K562 (cell line): Measurements from ENCODE around the gene DTNA. TPM values are rescaled to one million over a fixed set of nuclear protein-coding genes. Genes with fewer than 3 reads are reported as not detected.
A peak's percentile ranks its signal among the peaks of the same experiment; 100 is the strongest.

ENCODE experiments used
- ATAC-seq: fragments of 200-7000 bp; cut with Tn5 transposase; 3 replicates; pipeline ENCODE4 v1.9.1; 2020; ENCODE audit warnings: moderate library complexity
- BruUV-seq: library from RNA; stranded (reverse); fragments of 400-500 nt; replicated peaks from 2 replicates; lab custom pipeline; 2021; lab: Mats Ljungman, UMichigan
- CTCF ChIA-PET: fragments of 300-600 bp; formaldehyde crosslinking; extraction: SDS; loops from one replicate; lab custom pipeline; 2021; ENCODE audit warnings: low intra/inter-chr PET ratio; lab: Yijun Ruan, JAX
- POLR2A ChIA-PET: fragments of 300-600, 350-650 bp; sonication (Branson Sonifier 250); formaldehyde crosslinking; extraction: SDS; loops from one replicate; lab custom pipeline; 2021; ENCODE audit warnings: antibody characterized with exemption, inconsistent platforms; lab: Yijun Ruan, JAX
- DNase-seq, 4 experiments: peaks; one replicate each; pipeline versions ENCODE4 v3.0.0 to v3.0.0-alpha.2; 2011 to 2018; ENCODE audit warnings: low spot score in 3 of 4, mixed read lengths in 3 of 4; ENCODE audit errors: extremely low read depth in 1 of 4
- FAIRE-seq: peaks from 2 replicates; lab custom pipeline; 2011; peaks lifted over from hg19 to GRCh38; lab: Jason Lieb, UNC
- H2AFZ ChIP-seq: 2 replicates; pipeline ENCODE4 v1.6.0; 2011; ENCODE audit warnings: low read depth, low read length, control low read depth, inconsistent platforms
- H3K27ac ChIP-seq: fragments of 200-600 bp; 3 replicates; pipeline ENCODE4 v1.8.0; 2011; ENCODE audit warnings: low read depth, mild to moderate bottlenecking, control low read depth, inconsistent platforms, low read length, moderate library complexity, mixed read lengths; ENCODE audit errors: extremely low read depth
- H3K27me3 ChIP-seq, 2 experiments: fragments of 300-600 bp in 1 of 2; 2 replicates in 1 of 2; 3 replicates in 1 of 2; pipeline versions ENCODE4 v1.6.0 to v1.8.0; 2011; ENCODE audit warnings: inconsistent platforms in 2 of 2, low read length in 2 of 2, mild to moderate bottlenecking in 1 of 2, mixed read lengths in 1 of 2, moderate library complexity in 1 of 2; ENCODE audit not compliant: control insufficient read depth in 2 of 2, insufficient read depth in 2 of 2
- H3K36me3 ChIP-seq: fragments of 300-600 bp; 3 replicates; pipeline ENCODE4 v1.8.0; 2011; ENCODE audit warnings: mild to moderate bottlenecking, low read length, inconsistent platforms; ENCODE audit not compliant: control insufficient read depth, insufficient read depth
- H3K4me1 ChIP-seq, 2 experiments: fragments of 200-600 bp in 1 of 2; replicated peaks in 1 of 2; 2 replicates in 1 of 2; 3 replicates in 1 of 2; pipeline versions ENCODE4 v1.5.1 to v1.8.0; 2011; ENCODE audit warnings: inconsistent platforms in 2 of 2, low read length in 2 of 2, mild to moderate bottlenecking in 1 of 2, mixed read lengths in 1 of 2, moderate library complexity in 1 of 2; ENCODE audit not compliant: control insufficient read depth in 2 of 2, insufficient read depth in 2 of 2
- H3K4me2 ChIP-seq: 2 replicates; pipeline ENCODE4 v1.6.1; 2011; ENCODE audit warnings: low read length, control low read depth, inconsistent platforms, mixed read lengths; ENCODE audit not compliant: insufficient read depth
- H3K4me3 ChIP-seq: fragments of 200-600 bp; sonication (generic), shearing (Covaris generic); 2 replicates; pipeline ENCODE4 v1.5.1; 2016; ENCODE audit warnings: control low read depth, inconsistent platforms
- H3K79me2 ChIP-seq: fragments of 200-600 bp; 3 replicates; pipeline ENCODE4 v1.8.0; 2011; ENCODE audit warnings: low read length, inconsistent platforms; ENCODE audit not compliant: control insufficient read depth, insufficient read depth
- H3K9ac ChIP-seq, 2 experiments: 2 replicates each; pipeline versions ENCODE4 v1.6.0 to v1.6.1; 2011; ENCODE audit warnings: low read depth in 2 of 2, low read length in 2 of 2, control low read depth in 1 of 2, inconsistent platforms in 1 of 2, mild to moderate bottlenecking in 1 of 2, mixed read lengths in 1 of 2; ENCODE audit not compliant: insufficient read depth in 1 of 2
- H3K9me1 ChIP-seq: one replicate; pipeline ENCODE4 v1.6.0; 2011; ENCODE audit warnings: inconsistent platforms, mild to moderate bottlenecking, low read length, moderate library complexity; ENCODE audit not compliant: control insufficient read depth, insufficient read depth
- H3K9me3 ChIP-seq: replicated peaks from 2 replicates; pipeline ENCODE4 v1.5.1; 2011; ENCODE audit warnings: low read depth, low read length, inconsistent platforms; ENCODE audit not compliant: control insufficient read depth, insufficient read depth
- H4K20me1 ChIP-seq: replicated peaks from 2 replicates; pipeline ENCODE4 v1.6.1; 2011; ENCODE audit warnings: low read length, inconsistent platforms, mixed read lengths; ENCODE audit not compliant: control insufficient read depth, insufficient read depth
- MBD2 ChIP-seq: sonication (generic); IDR thresholded peaks from 2 replicates; pipeline ENCODE4 v1.6.1; 2016; ENCODE audit warnings: low read depth, borderline replicate concordance
- NELFE ChIP-seq: IDR thresholded peaks from 2 replicates; pipeline ENCODE4 v1.6.1; 2011; ENCODE audit warnings: mild to moderate bottlenecking; ENCODE audit not compliant: insufficient read depth, insufficient read length
- NFE2L1 ChIP-seq: fragments of 450-650 bp; IDR thresholded peaks from 2 replicates; pipeline ENCODE4 v1.6.1; 2016; ENCODE audit warnings: missing genetic modification characterization, low read depth, mild to moderate bottlenecking, missing compliant biosample characterization, moderate library complexity, borderline replicate concordance
- PRMT5 ChIP-seq: sonication (generic); formaldehyde crosslinking; IDR thresholded peaks from 2 replicates; pipeline ENCODE4 v1.5.0; 2020; ENCODE audit warnings: missing genetic modification reagents
- RFX1 ChIP-seq: fragments of 450-650 bp; IDR thresholded peaks from 2 replicates; pipeline ENCODE4 v1.6.1; 2016; ENCODE audit warnings: mild to moderate bottlenecking, moderate library complexity
- SIN3A ChIP-seq, 2 experiments: fragments of 150-350 bp in 1 of 2; IDR thresholded peaks; 2 replicates each; pipeline ENCODE4 v1.6.1; 2011 to 2016; ENCODE audit warnings: borderline replicate concordance in 2 of 2, low read depth in 2 of 2, low read length in 2 of 2, mild to moderate bottlenecking in 2 of 2, moderate library complexity in 2 of 2; ENCODE audit not compliant: control insufficient read depth in 1 of 2
- SREBF2 ChIP-seq: sonication (generic); formaldehyde crosslinking; IDR thresholded peaks from 2 replicates; pipeline ENCODE4 v1.4.0; 2020; ENCODE audit warnings: mild to moderate bottlenecking, missing genetic modification reagents
- ZBTB17 ChIP-seq: fragments of 450-650 bp; formaldehyde crosslinking; IDR thresholded peaks from 2 replicates; pipeline ENCODE4 v1.4.0; 2020; ENCODE audit warnings: mild to moderate bottlenecking
- ZFPM2 ChIP-seq: fragments of 250-450 bp; sonication (Bioruptor Pico); IDR thresholded peaks from 2 replicates; pipeline ENCODE4 v1.5.1; 2022; ENCODE audit warnings: mild to moderate bottlenecking
- WGBS: fragments of 100-300 bp; shearing (Covaris generic); methylation state at CpG from one replicate; pipeline ENCODE4 v1.1.6; 2016; ENCODE audit warnings: low coverage, mixed read lengths; ENCODE audit not compliant: insufficient coverage; ENCODE audit errors: missing lambda C conversion rate; 5-methylcytosine and 5-hydroxymethylcytosine counted together
- in situ Hi-C: fragments of 300-500 bp; cut with MboI; formaldehyde crosslinking; loops from 4 replicates; pipeline ENCODE4 v1.15.0; 2018; ENCODE audit warnings: inconsistent platforms, mixed read lengths
- intact Hi-C: fragments of 100-400 bp; cut with micrococcal nuclease; formaldehyde crosslinking; loops from 2 replicates; pipeline ENCODE4 v1.14.2; 2022
- polyA plus RNA-seq, 8 experiments: library from polyadenylated mRNA; depleted of rRNA in 4 of 8; stranded (reverse) in 5 of 8; unstranded in 3 of 8; fragments of >200 nt; fragmentation: Nextera tagmentation in 2 of 8; fragmentation: Illumina TruSeq in 1 of 8; extraction: Ambion mirVana in 2 of 8; extraction: Trizol in 1 of 8; gene quantifications; 2 replicates each; pipeline versions ENCODE4 v1.2.1 to v1.2.3, GENCODE V29; 2011 to 2014; ENCODE audit warnings: inconsistent platforms in 1 of 8, missing spikeins in 1 of 8
- total RNA-seq, 7 experiments: library from RNA; depleted of rRNA in 6 of 7; stranded (reverse); fragments of >200 nt in 6 of 7; fragmentation: Illumina TruSeq in 2 of 7; extraction: Trizol in 2 of 7; gene quantifications; 2 replicates each; pipeline versions ENCODE4 v1.2.1 to v1.2.3, GENCODE V29; 2011 to 2021; ENCODE audit warnings: low replicate concordance in 1 of 7
- TF ChIP-seq, protein P1 (sequence below): fragments of 450-650 bp; formaldehyde crosslinking; IDR thresholded peaks from 2 replicates; pipeline ENCODE4 v1.4.0; 2022; ENCODE audit warnings: mild to moderate bottlenecking, moderate library complexity
- TF ChIP-seq, protein P2 (sequence below): sonication (generic); formaldehyde crosslinking; IDR thresholded peaks from 2 replicates; pipeline ENCODE4 v1.8.1; 2022; ENCODE audit warnings: missing genetic modification reagents

Gene DTNA
- total and polyA plus RNA-seq, 9 of the 15 experiments (the other 6 are each of a cell fraction or from before 2014, with no cell fraction given) = 0.07 to 2.4 (median 0.22) TPM; not detected in 2

- TF ChIP-seq, protein P1, sequence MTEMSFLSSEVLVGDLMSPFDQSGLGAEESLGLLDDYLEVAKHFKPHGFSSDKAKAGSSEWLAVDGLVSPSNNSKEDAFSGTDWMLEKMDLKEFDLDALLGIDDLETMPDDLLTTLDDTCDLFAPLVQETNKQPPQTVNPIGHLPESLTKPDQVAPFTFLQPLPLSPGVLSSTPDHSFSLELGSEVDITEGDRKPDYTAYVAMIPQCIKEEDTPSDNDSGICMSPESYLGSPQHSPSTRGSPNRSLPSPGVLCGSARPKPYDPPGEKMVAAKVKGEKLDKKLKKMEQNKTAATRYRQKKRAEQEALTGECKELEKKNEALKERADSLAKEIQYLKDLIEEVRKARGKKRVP (CRISPR knock-in tag) = no peak
- TF ChIP-seq MBD2 (no peak), RFX1 (peak; percentile 70)
These were observed 99.5 kb downstream of the DTNA start (continued) for GRCh38 chr18:34809451-34810072.

- no peaks in the 10 kb centered on the region for H3K79me2 ChIP-seq
- BruUV-seq = no TSS peak
- H3K4me2 ChIP-seq = no peak overlapping the region
- ChIA-PET POLR2A (no interaction called here), CTCF (no interaction called here)
- H3K27ac ChIP-seq = no peak overlapping the region
- H3K9ac ChIP-seq = no peak overlapping the region
- ATAC-seq (no peak), FAIRE-seq (no peak), DNase-seq (no peak)
- no peaks in the 10 kb centered on the region for H3K9me1 ChIP-seq
- H2AFZ ChIP-seq = no peak overlapping the region
- intact Hi-C loops (no loop called here), in situ Hi-C loops (no loop called here)
- H3K4me3 ChIP-seq = no peak overlapping the region
- no peak for TF ChIP-seq NFE2L1 (tag)
- TF ChIP-seq, protein P2, sequence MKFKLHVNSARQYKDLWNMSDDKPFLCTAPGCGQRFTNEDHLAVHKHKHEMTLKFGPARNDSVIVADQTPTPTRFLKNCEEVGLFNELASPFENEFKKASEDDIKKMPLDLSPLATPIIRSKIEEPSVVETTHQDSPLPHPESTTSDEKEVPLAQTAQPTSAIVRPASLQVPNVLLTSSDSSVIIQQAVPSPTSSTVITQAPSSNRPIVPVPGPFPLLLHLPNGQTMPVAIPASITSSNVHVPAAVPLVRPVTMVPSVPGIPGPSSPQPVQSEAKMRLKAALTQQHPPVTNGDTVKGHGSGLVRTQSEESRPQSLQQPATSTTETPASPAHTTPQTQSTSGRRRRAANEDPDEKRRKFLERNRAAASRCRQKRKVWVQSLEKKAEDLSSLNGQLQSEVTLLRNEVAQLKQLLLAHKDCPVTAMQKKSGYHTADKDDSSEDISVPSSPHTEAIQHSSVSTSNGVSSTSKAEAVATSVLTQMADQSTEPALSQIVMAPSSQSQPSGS = no peak
- no peak for TF ChIP-seq ZFPM2 (CRISPR knock-in tag)
- no peak for TF ChIP-seq ZBTB17 (CRISPR knock-in tag)
- TF ChIP-seq PRMT5 (CRISPR knock-in tag) = no peak
- no peak for TF ChIP-seq SIN3A (IDR thresholded peaks at IDR 0.05; ENCODE audit: borderline replicate concordance in 2 of 2, control insufficient read depth in 1 of 2, low read depth in 2 of 2, low read length in 2 of 2)
- TF ChIP-seq SREBF2 (CRISPR knock-in tag) = no peak
- TF ChIP-seq NELFE = no peak
- H3K36me3 ChIP-seq = no peaks in the 10 kb centered on the region
- H3K27me3 ChIP-seq = no peaks in the 10 kb centered on the region
- no peaks in the 10 kb centered on the region for H4K20me1 ChIP-seq
- no peaks in the 10 kb centered on the region for H3K4me1 ChIP-seq
- WGBS = 0% methylated on average over 6 of the region's 6 CpGs
- H3K9me3 ChIP-seq = no peaks in the 10 kb centered on the region
These were observed 106.1 kb downstream of the DTNA start for GRCh38 chr18:34816183-34816582.
